SK-N-SH (cell line): Measurements from ENCODE around the gene LTF.

ENCODE experiments used
- EP300 ChIP-seq, 2 experiments: IDR thresholded peaks; 2 replicates each; pipeline versions ENCODE4 v1.4.0 to v1.6.1; 2012; ENCODE audit warnings: borderline replicate concordance in 1 of 2, low read depth in 1 of 2, low read length in 1 of 2
- GABPA ChIP-seq: IDR thresholded peaks from 2 replicates; pipeline ENCODE4 v1.4.0; 2012; ENCODE audit warnings: low read depth, mild to moderate bottlenecking
- JUND ChIP-seq: IDR thresholded peaks from 2 replicates; pipeline ENCODE4 v1.4.0; 2012
- MXI1 ChIP-seq: IDR thresholded peaks from 2 replicates; pipeline ENCODE4 v1.6.1; 2012; ENCODE audit warnings: mild to moderate bottlenecking, low read depth, low read length, improper control_type of control experiment
- RAD21 ChIP-seq: IDR thresholded peaks from 2 replicates; pipeline ENCODE4 v1.6.1; 2012; ENCODE audit warnings: mild to moderate bottlenecking, low read length
- TAF1 ChIP-seq: IDR thresholded peaks from 2 replicates; pipeline ENCODE4 v1.6.1; 2012; ENCODE audit warnings: low read depth, mild to moderate bottlenecking, low read length, moderate library complexity, borderline replicate concordance
- TF ChIP-seq, protein P1 (sequence below): IDR thresholded peaks from 2 replicates; pipeline ENCODE4 v1.6.1; 2012; ENCODE audit warnings: mild to moderate bottlenecking, low read depth, low read length, moderate library complexity
- TF ChIP-seq, protein P2 (sequence below): fragments of 200-600 bp; sonication (generic); IDR thresholded peaks from 2 replicates; pipeline ENCODE4 v1.6.1; 2017; ENCODE audit warnings: antibody characterized with exemption, mild to moderate bottlenecking, moderate library complexity
- TF ChIP-seq, protein P3 (sequence below): fragments of 150-350 bp; IDR thresholded peaks from 2 replicates; pipeline ENCODE4 v1.6.1; 2016; ENCODE audit warnings: mild to moderate bottlenecking, low read depth, low read length
- TF ChIP-seq, protein P4 (sequence below): fragments of 150-350 bp; IDR thresholded peaks from 2 replicates; pipeline ENCODE4 v1.6.1; 2017; ENCODE audit warnings: antibody characterized with exemption, low read length, low read depth, borderline replicate concordance

DNA sequence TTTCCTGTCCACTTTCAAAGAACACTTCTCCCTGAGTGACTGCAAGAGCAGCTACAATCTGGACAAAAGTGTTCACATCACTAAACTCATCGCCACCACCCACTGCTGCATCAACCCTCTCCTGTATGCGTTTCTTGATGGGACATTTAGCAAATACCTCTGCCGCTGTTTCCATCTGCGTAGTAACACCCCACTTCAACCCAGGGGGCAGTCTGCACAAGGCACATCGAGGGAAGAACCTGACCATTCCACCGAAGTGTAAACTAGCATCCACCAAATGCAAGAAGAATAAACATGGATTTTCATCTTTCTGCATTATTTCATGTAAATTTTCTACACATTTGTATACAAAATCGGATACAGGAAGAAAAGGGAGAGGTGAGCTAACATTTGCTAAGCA is 55.9 kb downstream of the LTF start:
- TF ChIP-seq, protein P1, sequence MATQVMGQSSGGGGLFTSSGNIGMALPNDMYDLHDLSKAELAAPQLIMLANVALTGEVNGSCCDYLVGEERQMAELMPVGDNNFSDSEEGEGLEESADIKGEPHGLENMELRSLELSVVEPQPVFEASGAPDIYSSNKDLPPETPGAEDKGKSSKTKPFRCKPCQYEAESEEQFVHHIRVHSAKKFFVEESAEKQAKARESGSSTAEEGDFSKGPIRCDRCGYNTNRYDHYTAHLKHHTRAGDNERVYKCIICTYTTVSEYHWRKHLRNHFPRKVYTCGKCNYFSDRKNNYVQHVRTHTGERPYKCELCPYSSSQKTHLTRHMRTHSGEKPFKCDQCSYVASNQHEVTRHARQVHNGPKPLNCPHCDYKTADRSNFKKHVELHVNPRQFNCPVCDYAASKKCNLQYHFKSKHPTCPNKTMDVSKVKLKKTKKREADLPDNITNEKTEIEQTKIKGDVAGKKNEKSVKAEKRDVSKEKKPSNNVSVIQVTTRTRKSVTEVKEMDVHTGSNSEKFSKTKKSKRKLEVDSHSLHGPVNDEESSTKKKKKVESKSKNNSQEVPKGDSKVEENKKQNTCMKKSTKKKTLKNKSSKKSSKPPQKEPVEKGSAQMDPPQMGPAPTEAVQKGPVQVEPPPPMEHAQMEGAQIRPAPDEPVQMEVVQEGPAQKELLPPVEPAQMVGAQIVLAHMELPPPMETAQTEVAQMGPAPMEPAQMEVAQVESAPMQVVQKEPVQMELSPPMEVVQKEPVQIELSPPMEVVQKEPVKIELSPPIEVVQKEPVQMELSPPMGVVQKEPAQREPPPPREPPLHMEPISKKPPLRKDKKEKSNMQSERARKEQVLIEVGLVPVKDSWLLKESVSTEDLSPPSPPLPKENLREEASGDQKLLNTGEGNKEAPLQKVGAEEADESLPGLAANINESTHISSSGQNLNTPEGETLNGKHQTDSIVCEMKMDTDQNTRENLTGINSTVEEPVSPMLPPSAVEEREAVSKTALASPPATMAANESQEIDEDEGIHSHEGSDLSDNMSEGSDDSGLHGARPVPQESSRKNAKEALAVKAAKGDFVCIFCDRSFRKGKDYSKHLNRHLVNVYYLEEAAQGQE = no peak
- no peak for TF ChIP-seq MXI1
- TF ChIP-seq, protein P2, sequence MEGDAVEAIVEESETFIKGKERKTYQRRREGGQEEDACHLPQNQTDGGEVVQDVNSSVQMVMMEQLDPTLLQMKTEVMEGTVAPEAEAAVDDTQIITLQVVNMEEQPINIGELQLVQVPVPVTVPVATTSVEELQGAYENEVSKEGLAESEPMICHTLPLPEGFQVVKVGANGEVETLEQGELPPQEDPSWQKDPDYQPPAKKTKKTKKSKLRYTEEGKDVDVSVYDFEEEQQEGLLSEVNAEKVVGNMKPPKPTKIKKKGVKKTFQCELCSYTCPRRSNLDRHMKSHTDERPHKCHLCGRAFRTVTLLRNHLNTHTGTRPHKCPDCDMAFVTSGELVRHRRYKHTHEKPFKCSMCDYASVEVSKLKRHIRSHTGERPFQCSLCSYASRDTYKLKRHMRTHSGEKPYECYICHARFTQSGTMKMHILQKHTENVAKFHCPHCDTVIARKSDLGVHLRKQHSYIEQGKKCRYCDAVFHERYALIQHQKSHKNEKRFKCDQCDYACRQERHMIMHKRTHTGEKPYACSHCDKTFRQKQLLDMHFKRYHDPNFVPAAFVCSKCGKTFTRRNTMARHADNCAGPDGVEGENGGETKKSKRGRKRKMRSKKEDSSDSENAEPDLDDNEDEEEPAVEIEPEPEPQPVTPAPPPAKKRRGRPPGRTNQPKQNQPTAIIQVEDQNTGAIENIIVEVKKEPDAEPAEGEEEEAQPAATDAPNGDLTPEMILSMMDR = no peak; the same call in 1 of the 2 replicates
- TF ChIP-seq, protein P3, sequence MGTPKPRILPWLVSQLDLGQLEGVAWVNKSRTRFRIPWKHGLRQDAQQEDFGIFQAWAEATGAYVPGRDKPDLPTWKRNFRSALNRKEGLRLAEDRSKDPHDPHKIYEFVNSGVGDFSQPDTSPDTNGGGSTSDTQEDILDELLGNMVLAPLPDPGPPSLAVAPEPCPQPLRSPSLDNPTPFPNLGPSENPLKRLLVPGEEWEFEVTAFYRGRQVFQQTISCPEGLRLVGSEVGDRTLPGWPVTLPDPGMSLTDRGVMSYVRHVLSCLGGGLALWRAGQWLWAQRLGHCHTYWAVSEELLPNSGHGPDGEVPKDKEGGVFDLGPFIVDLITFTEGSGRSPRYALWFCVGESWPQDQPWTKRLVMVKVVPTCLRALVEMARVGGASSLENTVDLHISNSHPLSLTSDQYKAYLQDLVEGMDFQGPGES = no peak
- no peak for TF ChIP-seq TAF1
- TF ChIP-seq RAD21 = no peak
- no peak for TF ChIP-seq EP300 (IDR thresholded peaks at IDR 0.05; ENCODE audit: borderline replicate concordance in 1 of 2, low read depth in 1 of 2, low read length in 1 of 2)
- no peak for TF ChIP-seq JUND
- TF ChIP-seq, protein P4, sequence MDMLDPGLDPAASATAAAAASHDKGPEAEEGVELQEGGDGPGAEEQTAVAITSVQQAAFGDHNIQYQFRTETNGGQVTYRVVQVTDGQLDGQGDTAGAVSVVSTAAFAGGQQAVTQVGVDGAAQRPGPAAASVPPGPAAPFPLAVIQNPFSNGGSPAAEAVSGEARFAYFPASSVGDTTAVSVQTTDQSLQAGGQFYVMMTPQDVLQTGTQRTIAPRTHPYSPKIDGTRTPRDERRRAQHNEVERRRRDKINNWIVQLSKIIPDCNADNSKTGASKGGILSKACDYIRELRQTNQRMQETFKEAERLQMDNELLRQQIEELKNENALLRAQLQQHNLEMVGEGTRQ = no peak
- no peak for TF ChIP-seq GABPA
